Ishikawa (cell line): ENCODE results near the gene FZR1.

Experiments
- CEBPB ChIP-seq: IDR thresholded peaks from 2 replicates; pipeline ENCODE4 v1.6.1; 2012
- CREB1 ChIP-seq: IDR thresholded peaks from 2 replicates; pipeline ENCODE4 v1.6.1; 2012; ENCODE audit warnings: low read depth
- EP300 ChIP-seq: IDR thresholded peaks from 2 replicates; pipeline ENCODE4 v1.6.1; 2012; ENCODE audit warnings: borderline replicate concordance
- FOXM1 ChIP-seq: IDR thresholded peaks from 2 replicates; pipeline ENCODE4 v1.6.1; 2012; ENCODE audit warnings: low read depth, borderline replicate concordance
- MAX ChIP-seq: IDR thresholded peaks from 2 replicates; pipeline ENCODE4 v1.6.1; 2012
- NFIC ChIP-seq: IDR thresholded peaks from 2 replicates; pipeline ENCODE4 v1.6.1; 2012
- REST ChIP-seq: IDR thresholded peaks from 2 replicates; pipeline ENCODE4 v1.6.1; 2012; ENCODE audit warnings: low read depth, mild to moderate bottlenecking
- TAF1 ChIP-seq: IDR thresholded peaks from 2 replicates; pipeline ENCODE4 v1.6.1; 2012; ENCODE audit warnings: low read depth, mild to moderate bottlenecking
- TEAD4 ChIP-seq: IDR thresholded peaks from 2 replicates; pipeline ENCODE4 v1.6.1; 2012
- USF1 ChIP-seq: IDR thresholded peaks from 2 replicates; pipeline ENCODE4 v1.6.1; 2012

Gene FZR1

GRCh38 chr19:3586707-3587346 is 80.7 kb downstream of the FZR1 start:
- no peak for TF ChIP-seq TAF1
- TF ChIP-seq REST = no peak
- TF ChIP-seq USF1 = no peak
- no peak for TF ChIP-seq TEAD4
- TF ChIP-seq NFIC = no peak
- TF ChIP-seq EP300 = no peak
- no peak for TF ChIP-seq CEBPB
- TF ChIP-seq FOXM1 = no peak
- no peak for TF ChIP-seq CREB1
- TF ChIP-seq MAX = no peak
